ENCODE measurements around the gene RIMS4. TPM values are rescaled to one million over a fixed set of nuclear protein-coding genes. Genes with fewer than 3 reads are reported as not detected.

The RIMS4 gene
- total RNA-seq, 1 donor from 2014 or later, result 8.0 TPM

DNA sequence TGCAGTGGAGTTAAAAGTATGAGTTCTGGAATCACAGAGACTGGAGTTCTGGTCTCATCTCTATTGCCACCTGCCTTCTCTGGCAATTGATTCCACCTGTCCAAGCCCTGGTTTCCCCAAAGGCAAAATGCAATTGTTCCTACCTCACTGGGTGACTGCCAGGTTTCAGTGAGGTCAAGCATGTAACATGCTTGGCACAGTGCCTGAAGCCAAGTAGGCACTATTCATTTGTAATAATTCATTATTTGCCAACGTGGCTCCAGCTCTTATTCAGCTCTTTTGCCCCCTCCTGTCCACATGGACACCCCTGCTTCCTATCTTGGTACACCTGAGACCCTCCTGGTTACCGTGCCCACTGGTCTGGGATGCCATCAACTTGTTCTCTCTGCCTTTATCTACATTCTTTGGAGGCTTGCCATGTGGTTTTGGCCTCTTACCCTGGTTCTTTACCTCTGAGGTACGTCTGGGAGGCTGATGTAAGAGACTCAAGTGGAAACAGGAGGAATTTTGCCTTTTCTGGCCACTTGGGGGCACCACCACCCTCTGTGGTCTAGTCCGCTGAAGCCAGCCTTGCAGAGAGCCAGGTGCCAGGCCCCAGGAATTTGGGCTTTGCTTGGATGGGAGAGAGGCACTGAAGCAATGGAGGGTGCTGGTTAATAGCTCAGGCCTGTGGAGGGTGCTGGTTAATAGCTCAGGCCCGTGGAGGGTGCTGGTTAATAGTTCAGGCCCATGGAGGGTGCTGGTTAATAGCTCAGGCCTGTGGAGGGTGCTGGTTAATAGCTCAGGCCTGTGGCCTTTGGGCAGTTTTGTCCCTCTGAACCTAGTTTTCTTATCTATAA, 63.0 kb downstream of the RIMS4 start:
- DNase-seq (ENCODE audit: low spot score) (peak; percentile 86), ATAC-seq (peak; percentile 65)
- intact Hi-C loops (cut with DNase I), result loop anchor here (5.0 kb wide), 1 partner anchor 120 kb away; no protein-coding TSS in a partner anchor

DNA sequence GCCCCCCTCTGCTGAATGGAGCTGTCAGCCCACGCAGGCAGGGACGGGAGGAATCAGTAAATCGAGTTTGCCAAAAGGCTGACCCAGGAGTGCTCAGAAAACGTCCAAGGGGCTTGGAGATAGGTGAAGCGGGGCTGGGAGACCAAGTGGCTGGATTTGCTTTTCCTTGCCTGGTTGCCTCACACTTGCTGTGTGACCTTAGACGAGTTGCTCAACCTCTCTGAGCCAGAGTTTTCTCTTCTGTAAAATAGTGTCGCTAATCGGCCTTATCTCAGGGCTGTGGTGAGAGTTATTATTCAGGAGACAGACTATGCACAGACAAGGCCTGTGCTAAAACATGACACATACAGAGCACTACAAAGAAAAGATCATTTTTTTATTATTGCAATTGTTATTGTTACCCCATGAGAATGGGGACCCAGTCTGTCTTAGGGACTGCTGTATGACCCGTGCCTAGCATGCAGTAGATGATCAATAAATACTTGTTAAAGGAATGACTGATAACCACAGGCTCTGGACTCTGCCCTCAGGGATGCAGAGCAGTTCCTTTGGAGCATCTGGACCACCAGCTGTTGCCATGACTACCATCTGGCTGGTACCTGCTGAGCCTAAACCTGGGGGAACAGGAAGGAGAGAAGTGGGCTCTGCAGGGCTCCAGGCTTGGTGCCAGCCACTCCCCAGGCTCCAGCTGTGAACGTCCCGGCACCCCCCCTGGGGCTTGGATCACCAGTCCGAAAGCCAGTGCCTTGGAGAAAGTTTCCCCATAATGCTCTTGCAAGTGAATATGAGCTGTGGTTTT, 63.8 kb downstream of the RIMS4 start:
- no peak for ATAC-seq
- intact Hi-C loops (cut with DNase I), result loop anchor here (5.0 kb wide), 1 partner anchor 121 kb away; no protein-coding TSS in a partner anchor

DNA sequence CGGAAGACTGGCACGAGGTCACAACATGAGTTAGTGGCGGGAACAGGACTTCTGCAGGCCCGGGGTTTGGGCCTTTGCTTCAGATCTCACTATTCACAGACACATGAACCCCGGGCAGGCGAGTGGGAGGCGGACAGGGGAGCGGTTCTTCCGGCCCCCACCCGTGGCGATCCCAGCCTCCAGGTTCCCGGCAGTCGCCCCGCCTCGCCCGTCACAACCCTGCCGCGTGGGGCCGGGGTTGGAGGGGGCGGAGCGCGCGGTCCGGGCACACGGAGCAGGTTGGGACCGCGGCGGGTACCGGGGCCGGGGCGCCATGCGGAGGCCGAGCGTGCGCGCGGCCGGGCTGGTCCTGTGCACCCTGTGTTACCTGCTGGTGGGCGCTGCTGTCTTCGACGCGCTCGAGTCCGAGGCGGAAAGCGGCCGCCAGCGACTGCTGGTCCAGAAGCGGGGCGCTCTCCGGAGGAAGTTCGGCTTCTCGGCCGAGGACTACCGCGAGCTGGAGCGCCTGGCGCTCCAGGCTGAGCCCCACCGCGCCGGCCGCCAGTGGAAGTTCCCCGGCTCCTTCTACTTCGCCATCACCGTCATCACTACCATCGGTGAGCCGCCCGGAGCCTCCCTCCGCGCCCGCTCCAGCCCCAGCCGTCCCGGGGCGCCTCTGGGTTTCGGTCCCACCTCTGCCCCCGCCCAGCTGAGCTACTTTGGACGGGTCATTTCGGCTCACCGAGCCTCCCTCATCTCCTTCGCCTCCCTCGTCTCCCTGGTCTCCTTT, 64.6 kb downstream of the RIMS4 start, which contains the start of gene KCNK15:
Gene KCNK15 (plus strand): TSS at position 268 of the 769 bp plus-strand sequence. CDS start 46 bp downstream, at position 314.
- peak; percentile 77 for DNase-seq (ENCODE audit: low spot score)
- intact Hi-C loops (cut with DNase I), result loop anchor here (5.0 kb wide), 1 partner anchor 122 kb away; no protein-coding TSS in a partner anchor
- ATAC-seq, result peak; percentile 77

More for the DNA sequence above, 63.8 kb downstream of the RIMS4 start:
- DNase-seq (ENCODE audit: low spot score), result no peak

DNA sequence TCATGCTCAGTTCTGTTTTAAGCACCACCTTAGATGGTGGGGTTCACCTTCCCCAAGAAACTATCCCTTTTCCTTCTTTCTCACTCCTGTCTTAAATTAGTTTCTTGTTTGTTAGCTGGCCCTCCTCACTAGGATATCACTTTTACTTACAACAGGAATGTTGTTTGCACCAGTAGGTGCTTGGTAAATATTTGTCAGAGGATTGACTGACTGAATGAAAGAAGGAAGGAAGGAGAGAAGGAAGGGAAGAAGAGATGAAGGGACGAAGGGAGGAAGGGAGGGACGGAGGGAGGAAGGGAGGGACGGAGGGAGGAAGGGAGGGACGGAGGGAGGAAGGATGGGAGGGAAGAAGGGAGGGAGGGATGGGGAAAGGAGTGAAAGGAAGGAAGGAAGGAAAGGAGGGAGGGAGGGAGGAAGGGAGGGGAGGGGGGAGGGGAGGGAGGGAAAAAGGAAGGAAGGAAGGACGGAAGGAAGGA, 65.2 kb downstream of the RIMS4 start:
- intact Hi-C loops (cut with DNase I), result loop anchor here (5.0 kb wide), 1 partner anchor 122 kb away; no protein-coding TSS in a partner anchor
- DNase-seq (ENCODE audit: low spot score) (no peak), ATAC-seq (no peak)

DNA sequence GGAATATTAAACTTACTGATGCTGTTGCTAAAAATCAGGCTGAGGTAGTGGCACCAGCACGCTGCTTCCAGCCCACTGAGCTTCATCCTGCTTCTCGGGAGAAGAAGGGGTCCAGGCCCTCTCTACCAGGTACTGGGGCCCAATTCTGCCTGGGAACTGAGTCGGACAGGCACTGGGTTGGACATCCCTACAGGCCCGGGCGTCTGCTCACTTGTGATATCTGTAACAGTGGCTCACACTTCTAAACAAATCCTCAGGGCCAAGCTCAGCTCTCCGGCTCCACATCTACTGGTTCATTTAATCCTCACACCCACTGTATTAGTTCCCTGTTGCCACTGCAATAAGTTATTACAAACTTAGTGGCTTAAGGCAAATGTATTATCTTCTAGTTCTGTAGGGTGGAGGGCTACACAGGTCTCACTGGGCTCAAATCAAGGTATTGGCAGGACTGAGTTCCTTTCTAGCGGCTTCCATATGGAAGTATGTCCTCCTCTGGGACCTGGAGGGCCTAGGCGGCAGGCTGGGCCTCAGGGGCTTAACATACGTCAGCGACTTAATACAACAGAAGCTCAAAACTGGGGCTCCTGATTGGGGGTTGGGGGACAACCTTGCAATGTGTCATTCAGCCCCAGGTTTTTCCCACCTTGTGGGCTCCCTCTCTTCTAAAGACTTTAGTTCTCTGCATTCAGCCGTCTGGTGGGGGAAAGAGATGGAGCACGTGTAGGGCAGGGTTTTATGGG, 66.3 kb downstream of the RIMS4 start:
- intact Hi-C loops (cut with DNase I), result no loop called here
- DNase-seq (ENCODE audit: low spot score) (no peak), ATAC-seq (no peak)

DNA sequence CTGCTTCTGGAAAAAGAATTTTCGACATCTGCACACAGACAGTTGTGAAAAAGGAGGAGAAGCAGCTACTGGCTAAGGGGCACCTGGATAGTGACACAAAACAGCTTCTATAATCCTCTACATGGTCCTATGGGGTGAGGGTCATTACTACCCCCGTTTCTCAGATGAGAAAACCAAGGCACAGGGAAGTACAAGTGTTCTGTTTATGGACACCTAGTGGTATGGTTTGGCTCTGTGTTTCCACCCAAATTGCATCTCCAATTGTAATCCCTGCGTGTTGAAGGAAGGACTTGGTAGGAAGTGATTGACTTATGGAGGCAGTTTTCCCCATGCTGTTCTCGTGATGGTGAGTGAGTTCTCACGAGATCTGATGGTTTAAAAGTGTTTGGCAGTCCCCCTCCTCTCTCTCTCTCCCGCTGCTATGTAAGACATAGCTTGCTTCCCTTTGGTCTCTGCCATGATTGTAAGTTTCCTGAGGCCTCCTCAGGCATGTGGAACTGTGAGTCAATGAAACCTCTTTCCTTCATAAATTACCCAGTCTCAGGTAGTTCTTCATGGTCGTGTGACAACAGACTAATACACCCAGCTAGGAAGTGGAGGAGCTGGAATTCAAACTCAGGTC, 67.2 kb downstream of the RIMS4 start:
- ATAC-seq (no peak), DNase-seq (ENCODE audit: low spot score) (no peak)
- intact Hi-C loops (cut with DNase I), result no loop called here

DNA sequence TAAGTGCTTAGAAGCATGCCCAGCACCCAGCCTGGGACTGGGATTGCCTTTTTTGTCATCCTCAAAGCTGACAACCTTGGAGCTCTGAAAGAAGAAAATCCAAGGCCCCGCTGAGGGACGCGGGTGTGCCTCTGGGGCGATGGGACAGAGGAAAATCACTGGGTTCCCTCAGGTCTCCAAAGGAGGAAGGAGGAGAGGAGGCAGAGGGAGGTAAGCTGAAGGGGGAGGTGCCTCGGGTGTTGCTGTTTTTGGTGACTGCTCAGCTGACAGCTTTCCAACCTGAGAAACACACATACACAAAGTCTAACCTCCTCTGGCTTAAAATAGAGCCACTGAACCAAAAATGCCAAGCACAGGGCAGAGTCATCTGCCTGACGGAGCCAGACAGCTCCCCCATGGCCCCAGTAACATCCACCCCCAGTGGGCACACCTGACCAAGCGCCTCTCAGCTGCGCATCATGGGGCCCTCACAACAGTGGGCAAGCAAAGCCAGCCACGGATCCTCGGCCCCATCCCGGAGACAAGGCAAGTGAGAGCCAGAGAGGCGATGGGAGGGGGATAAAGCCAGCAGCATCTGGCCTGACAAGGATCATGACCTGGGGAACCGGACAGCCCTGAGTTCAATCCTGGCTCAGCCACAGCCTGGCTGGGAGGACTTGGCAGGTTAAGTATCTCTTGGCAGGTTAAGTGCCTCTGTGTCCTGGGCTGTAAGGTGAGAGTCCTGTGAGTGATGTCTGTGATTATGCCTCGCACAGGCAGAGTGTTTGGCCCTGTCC, 67.9 kb downstream of the RIMS4 start:
- ATAC-seq (no peak), DNase-seq (ENCODE audit: low spot score) (no peak)
- intact Hi-C loops (cut with DNase I), result no loop called here

DNA sequence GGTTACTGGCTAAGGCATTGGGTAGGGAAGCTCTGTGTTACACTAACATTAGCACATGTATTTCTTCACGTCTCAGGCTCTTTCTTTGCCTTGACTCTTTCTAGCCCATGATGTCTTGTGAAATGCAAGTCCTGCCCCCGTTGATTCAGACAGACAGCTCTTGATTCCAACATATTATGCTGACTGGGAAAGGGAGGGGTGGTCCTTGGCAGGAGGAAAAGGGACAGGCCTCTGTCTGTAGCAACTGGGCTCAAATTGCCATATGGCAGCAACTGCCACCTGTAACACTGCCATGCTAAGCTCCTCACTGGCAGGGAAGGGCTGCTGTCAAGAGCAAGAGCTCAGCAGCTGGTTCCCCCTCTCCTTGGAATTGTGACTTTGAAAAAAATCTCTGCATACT, 70.4 kb downstream of the RIMS4 start:
- intact Hi-C loops (cut with DNase I), result no loop called here
- ATAC-seq, result no peak
- DNase-seq (ENCODE audit: low spot score), result no peak

DNA sequence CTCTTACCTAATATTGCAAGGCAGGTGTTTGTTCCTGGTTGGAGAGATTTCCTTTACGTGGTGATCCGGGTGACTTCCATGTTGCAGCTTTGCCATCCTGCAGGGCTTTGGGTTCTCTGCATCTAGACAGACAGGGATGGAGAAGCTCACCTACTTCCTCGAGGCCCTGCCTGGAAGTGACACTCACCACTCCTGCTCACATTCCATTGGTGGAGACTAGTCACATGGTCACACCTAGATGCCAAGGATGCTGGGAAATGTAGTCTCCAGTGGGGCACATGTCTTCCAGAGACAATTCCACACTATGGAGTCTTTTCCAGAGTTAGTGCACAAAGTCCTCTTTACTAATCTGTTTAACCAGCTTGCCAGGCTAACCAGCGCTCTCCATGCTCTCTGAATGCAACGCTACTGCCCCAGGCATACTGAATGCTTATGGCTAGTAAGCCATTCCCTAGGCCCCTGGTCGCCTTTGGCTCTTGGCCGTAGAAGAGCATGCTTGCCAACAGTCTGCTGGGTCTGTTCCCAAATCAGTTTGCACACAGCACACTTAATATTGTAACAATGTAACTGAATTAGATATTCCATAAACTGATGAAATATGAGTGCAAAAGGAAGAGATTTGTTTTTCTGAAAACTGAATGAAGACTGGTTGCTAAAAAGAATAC, 71.4 kb downstream of the RIMS4 start:
- intact Hi-C loops (cut with DNase I), result no loop called here
- DNase-seq (ENCODE audit: low spot score) (peak; percentile 75), ATAC-seq (peak; percentile 83)

DNA sequence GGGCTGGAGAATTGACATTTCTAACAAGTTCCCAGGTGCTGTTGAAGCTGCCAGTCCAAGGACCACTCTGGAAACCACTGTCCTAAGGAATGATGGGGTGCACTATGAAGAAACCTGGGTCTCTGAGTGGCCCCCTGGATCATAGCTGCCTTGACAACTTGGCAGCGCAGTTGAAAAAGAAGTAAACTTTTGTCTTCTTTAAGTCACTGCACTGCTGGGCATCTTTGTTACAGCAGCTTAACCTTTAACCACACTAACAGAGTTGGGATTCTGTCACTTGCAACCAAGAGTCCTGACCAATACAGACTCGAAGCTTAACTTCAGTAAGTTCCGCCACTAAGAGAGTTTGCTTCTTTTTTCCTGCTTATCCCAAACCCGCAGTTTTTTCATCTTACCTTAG, 73.2 kb downstream of the RIMS4 start:
- DNase-seq (ENCODE audit: low spot score), result no peak
- ATAC-seq, result no peak
- intact Hi-C loops (cut with DNase I), result no loop called here

DNA sequence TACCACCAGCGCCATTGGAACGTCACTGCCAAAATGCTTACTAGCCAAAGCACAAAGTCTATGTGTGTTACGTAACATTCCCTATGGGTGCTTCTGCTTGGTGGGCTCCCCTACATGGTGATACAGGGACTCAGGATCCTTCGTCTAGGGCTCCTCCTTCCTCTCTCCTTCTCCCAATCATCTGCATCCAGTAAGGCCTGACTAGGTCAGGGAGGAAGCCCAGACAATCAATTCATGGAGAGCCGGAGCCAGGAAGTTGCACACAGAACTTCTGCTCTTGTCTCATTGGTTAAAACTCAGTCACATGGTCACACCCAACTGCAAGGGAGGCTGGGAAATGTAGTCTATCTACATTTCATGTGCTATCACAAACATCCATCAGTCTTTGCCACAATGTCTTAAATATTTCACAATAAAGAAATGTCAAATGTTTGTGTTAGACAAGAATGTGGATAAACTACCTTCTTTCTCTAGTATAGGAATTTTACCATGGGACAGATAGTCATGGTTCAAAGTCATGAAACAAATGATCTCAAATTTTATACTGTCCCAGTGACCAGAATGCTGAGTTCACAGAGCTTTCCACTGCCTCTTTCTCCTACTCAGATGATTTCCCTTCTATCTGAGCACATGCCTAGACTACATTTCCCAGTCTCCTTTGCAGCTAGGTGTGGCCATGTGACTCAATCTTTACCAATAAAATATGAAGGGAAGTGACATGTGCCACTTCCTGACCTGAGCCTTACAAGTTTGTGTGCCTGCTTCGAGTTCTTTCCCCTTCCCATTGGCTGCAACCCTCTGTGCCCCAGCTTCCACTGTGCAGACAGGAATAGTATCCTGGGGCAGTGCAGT, 74.0 kb downstream of the RIMS4 start:
- ATAC-seq, result peak; percentile 93
- DNase-seq (ENCODE audit: low spot score), result peak; percentile 71
- intact Hi-C loops (cut with DNase I), result no loop called here

DNA sequence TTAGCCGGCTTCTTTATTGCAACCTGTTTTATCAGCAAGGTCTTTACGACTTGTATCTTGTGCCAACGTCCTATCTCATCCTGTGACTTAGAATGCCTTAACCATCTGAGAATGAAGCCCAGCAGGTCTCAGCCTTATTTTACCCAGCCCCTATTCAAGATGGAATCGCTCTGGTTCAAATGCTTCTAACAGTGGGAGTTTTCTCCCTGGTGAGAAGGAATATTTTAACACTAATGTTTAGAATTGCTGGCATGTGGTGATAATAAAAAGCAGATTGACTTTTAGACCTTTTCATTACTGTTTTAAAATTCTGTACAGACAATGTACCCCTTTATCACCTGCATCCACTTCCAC, 74.6 kb downstream of the RIMS4 start:
- intact Hi-C loops (cut with DNase I), result no loop called here
- ATAC-seq (no peak), DNase-seq (ENCODE audit: low spot score) (no peak)

DNA sequence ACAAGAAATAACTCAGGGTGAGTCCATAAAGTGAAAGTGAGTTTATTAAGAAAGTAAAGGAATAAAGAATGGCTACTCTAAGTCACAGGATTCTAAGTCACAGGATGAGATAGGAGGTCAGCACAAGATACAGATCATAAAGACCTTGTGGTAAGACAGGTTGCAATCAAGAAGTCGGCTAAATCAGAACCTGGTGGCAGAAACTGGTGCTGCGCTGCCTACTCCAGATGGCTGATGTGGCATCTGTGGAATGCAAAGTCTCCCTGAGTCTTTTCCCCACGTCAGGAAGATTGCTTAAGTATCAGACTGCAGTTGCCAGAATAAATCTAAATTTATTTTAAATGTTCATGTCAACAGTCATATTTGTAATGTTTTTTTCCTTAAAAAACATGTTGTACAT, 75.4 kb downstream of the RIMS4 start:
- DNase-seq (ENCODE audit: low spot score), result no peak
- intact Hi-C loops (cut with DNase I), result no loop called here
- ATAC-seq, result no peak

DNA sequence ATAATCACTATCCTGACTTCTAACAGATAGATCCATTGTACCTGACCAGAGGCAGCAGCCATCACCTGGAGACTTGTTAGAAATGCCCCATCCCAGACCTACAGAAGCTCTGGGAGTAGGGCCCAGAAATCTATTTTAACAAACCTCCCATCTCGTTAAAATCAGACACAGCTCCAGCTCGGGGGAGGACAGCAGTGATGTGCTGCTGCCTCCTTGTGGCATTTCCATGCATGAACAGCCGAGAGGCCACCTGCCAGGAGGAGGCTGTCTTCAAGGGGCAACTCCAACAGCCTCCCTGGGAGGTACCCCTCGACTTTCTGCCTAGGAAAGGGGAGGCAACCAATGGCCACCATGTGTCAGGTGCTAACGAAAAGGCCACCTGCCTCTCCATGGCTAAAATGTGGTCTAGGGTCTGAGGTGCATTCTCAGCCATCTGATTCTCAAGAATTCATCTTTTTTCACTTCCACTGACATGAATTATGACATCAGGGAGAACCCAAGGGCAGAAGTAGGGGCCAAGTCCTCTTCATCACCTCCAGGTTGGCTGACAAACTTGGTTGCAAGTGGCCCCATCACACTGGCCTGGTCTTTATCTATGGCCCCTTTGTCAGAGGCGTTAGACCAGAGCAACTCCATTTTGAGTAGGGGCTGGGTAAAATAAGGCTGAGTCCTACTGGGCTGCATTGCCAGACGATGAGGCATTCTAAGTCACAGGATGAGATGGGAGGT, 76.8 kb downstream of the RIMS4 start:
- ATAC-seq (peak; percentile 41), DNase-seq (ENCODE audit: low spot score) (peak; percentile 84)
- intact Hi-C loops (cut with DNase I), result loop anchor here (1.0 kb wide), 1 partner anchor 48 kb away; no protein-coding TSS in a partner anchor

DNA sequence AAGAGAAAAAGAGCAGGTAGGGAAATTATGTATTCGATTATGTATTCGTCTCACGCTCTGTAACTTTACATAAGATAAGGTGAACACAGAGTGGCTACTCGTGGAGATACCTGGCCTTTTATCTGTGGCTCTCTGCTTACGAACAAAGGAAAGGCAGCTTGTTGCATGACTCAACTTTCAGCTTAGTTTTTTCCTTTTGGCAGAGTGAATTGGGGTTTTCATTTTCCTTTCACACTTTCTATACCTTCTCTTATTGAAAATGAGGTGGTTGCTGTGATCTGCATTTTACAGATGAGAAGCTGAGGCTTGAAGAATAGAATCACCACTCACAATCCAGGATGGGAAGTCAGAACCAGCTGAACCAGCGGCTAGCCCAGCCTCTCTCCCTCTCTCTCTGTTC, 78.0 kb downstream of the RIMS4 start:
- intact Hi-C loops (cut with DNase I), result no loop called here
- ATAC-seq (no peak), DNase-seq (ENCODE audit: low spot score) (no peak)
